WTC11 (cell line): Measurements from ENCODE around the gene FAM32A. TPM values are rescaled to one million over a fixed set of nuclear protein-coding genes. Genes with fewer than 3 reads are reported as not detected.

ENCODE experiments used
- ATAC-seq: fragments of 200-7000 bp; cut with Tn5 transposase; 2 replicates; pipeline ENCODE4 v1.10.0; 2021; ENCODE audit warnings: mild to moderate bottlenecking, moderate library complexity
- CTCF ChIA-PET: fragments of 300-600 bp; sonication (Branson Sonifier 250); formaldehyde crosslinking; loops from one replicate; lab custom pipeline; 2021; ENCODE audit warnings: antibody characterized with exemption; lab: Charles Lee
- POLR2A ChIA-PET: fragments of 350-600 bp; sonication (Branson Sonifier 250); formaldehyde crosslinking; loops from one replicate; lab custom pipeline; 2021; ENCODE audit warnings: antibody characterized with exemption; lab: Charles Lee
- DNase-seq: peaks from one replicate; pipeline ENCODE4 v3.0.0; 2021; ENCODE audit warnings: low spot score
- H3K27ac Mint-ChIP-seq: 2 replicates; pipeline ENCODE4 v1.8.0; 2021; ENCODE audit warnings: mixed read lengths
- H3K27me3 Mint-ChIP-seq: 2 replicates; pipeline ENCODE4 v1.8.0; 2021; ENCODE audit warnings: low read depth, mild to moderate bottlenecking, moderate library complexity, mixed read lengths
- H3K36me3 Mint-ChIP-seq: 2 replicates; pipeline ENCODE4 v1.8.0; 2021; ENCODE audit warnings: mixed read lengths
- H3K4me1 Mint-ChIP-seq: 2 replicates; pipeline ENCODE4 v1.8.0; 2022; ENCODE audit warnings: mixed read lengths
- H3K4me3 Mint-ChIP-seq: 2 replicates; pipeline ENCODE4 v1.8.0; 2021; ENCODE audit warnings: mild to moderate bottlenecking, moderate library complexity, mixed read lengths
- H3K9me3 Mint-ChIP-seq: 2 replicates; pipeline ENCODE4 v1.8.0; 2021; ENCODE audit warnings: mixed read lengths
- CBFB ChIP-seq: sonication (generic); formaldehyde crosslinking; IDR thresholded peaks from 2 replicates; pipeline ENCODE4 v1.8.1; 2022; ENCODE audit warnings: mild to moderate bottlenecking, low read depth, missing genetic modification reagents
- ELF4 ChIP-seq: sonication (generic); formaldehyde crosslinking; IDR thresholded peaks from 2 replicates; pipeline ENCODE4 v1.8.1; 2022; ENCODE audit warnings: low read depth, mild to moderate bottlenecking, moderate library complexity, missing genetic modification reagents
- FOXJ3 ChIP-seq: sonication (generic); formaldehyde crosslinking; IDR thresholded peaks from 2 replicates; pipeline ENCODE4 v1.9.0; 2021; ENCODE audit warnings: missing genetic modification reagents, mild to moderate bottlenecking, borderline replicate concordance
- HMGA2 ChIP-seq: fragments of 250-450 bp; sonication (Bioruptor Pico); IDR thresholded peaks from 2 replicates; pipeline ENCODE4 v1.4.0; 2021; ENCODE audit warnings: mild to moderate bottlenecking, moderate library complexity
- NR1H2 ChIP-seq: sonication (generic); formaldehyde crosslinking; IDR thresholded peaks from 2 replicates; pipeline ENCODE4 v1.9.0; 2021; ENCODE audit warnings: mild to moderate bottlenecking, moderate library complexity, missing genetic modification reagents
- NR2C2 ChIP-seq: sonication (generic); formaldehyde crosslinking; IDR thresholded peaks from 2 replicates; pipeline ENCODE4 v1.8.0; 2022; ENCODE audit warnings: mild to moderate bottlenecking, missing genetic modification reagents
- NR3C1 ChIP-seq: sonication (generic); formaldehyde crosslinking; conservative IDR thresholded peaks from 2 replicates; pipeline ENCODE4 v1.8.1; 2023; ENCODE audit warnings: low read depth, mild to moderate bottlenecking, missing genetic modification reagents
- OVOL2 ChIP-seq: fragments of 250-450 bp; sonication (Bioruptor Pico); IDR thresholded peaks from 2 replicates; pipeline ENCODE4 v1.9.0; 2021; ENCODE audit warnings: mild to moderate bottlenecking, borderline replicate concordance
- RELA ChIP-seq: sonication (generic); formaldehyde crosslinking; IDR thresholded peaks from 2 replicates; pipeline ENCODE4 v1.8.1; 2022; ENCODE audit warnings: missing genetic modification reagents, mild to moderate bottlenecking, borderline replicate concordance
- TCF7 ChIP-seq: sonication (generic); formaldehyde crosslinking; IDR thresholded peaks from 2 replicates; pipeline ENCODE4 v1.8.0; 2022; ENCODE audit warnings: mild to moderate bottlenecking, low read depth, missing genetic modification reagents, moderate library complexity
- ZNF317 ChIP-seq: sonication (generic); formaldehyde crosslinking; IDR thresholded peaks from 2 replicates; pipeline ENCODE4 v1.8.1; 2023; ENCODE audit warnings: low read depth, mild to moderate bottlenecking, moderate library complexity, missing genetic modification reagents, borderline replicate concordance
- ZNF396 ChIP-seq: fragments of 250-450 bp; sonication (Bioruptor Pico); IDR thresholded peaks from 2 replicates; pipeline ENCODE4 v1.8.0; 2021; ENCODE audit warnings: mild to moderate bottlenecking, moderate library complexity, borderline replicate concordance
- ZNF416 ChIP-seq: fragments of 250-450 bp; sonication (Bioruptor Pico); IDR thresholded peaks from 2 replicates; pipeline ENCODE4 v1.9.0; 2021; ENCODE audit warnings: mild to moderate bottlenecking, inconsistent platforms
- total RNA-seq: library from RNA; stranded (reverse); gene quantifications from 3 replicates; pipeline ENCODE4 v1.2.3, GENCODE V29; 2021
- TF ChIP-seq, protein P1 (sequence below): sonication (generic); formaldehyde crosslinking; IDR thresholded peaks from 2 replicates; pipeline ENCODE4 v1.8.1; 2022; ENCODE audit warnings: missing genetic modification reagents, borderline replicate concordance
- TF ChIP-seq, protein P2 (sequence below): sonication (generic); formaldehyde crosslinking; IDR thresholded peaks from 2 replicates; pipeline ENCODE4 v1.8.1; 2023; ENCODE audit warnings: mild to moderate bottlenecking, moderate library complexity, missing genetic modification reagents
- TF ChIP-seq, protein P3 (sequence below): fragments of 250-450 bp; sonication (Bioruptor Pico); IDR thresholded peaks from 2 replicates; pipeline ENCODE4 v2.1.2; 2022; ENCODE audit warnings: mild to moderate bottlenecking, moderate library complexity
- TF ChIP-seq, protein P4 (sequence below): sonication (generic); formaldehyde crosslinking; IDR thresholded peaks from 2 replicates; pipeline ENCODE4 v1.8.1; 2022; ENCODE audit warnings: mild to moderate bottlenecking, moderate library complexity, missing genetic modification reagents
- TF ChIP-seq, protein P5 (sequence below): sonication (generic); formaldehyde crosslinking; IDR thresholded peaks from 2 replicates; pipeline ENCODE4 v1.8.1; 2022; ENCODE audit warnings: mild to moderate bottlenecking, missing genetic modification reagents, moderate library complexity, borderline replicate concordance
- TF ChIP-seq, protein P6 (sequence below): sonication (generic); formaldehyde crosslinking; IDR thresholded peaks from 2 replicates; pipeline ENCODE4 v1.8.0; 2022; ENCODE audit warnings: mild to moderate bottlenecking, missing genetic modification reagents
- TF ChIP-seq, protein P7 (sequence below): sonication (generic); formaldehyde crosslinking; IDR thresholded peaks from 2 replicates; pipeline ENCODE4 v1.8.0; 2023; ENCODE audit warnings: missing genetic modification reagents

The FAM32A gene
- total RNA-seq, 1 experiment from 2014 or later = 62.2 TPM

DNA sequence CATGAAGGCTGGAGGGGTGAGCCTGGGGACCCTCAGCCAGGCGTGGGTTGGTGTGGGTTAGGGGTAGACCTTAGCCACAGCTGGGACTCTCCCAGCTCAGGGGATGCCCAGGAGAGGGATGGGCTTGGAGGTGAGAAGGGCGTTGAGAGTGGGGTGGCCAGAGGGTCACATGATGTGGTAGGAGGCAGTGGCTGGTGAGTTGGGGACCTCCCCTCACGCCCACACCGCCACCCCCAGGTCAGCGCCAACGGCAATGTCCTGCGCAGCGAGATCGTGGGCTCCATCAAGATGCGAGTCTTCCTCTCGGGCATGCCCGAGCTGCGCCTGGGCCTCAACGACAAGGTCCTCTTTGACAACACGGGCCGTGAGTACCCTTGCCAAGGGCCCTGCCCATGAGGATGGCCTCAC, 41.0 kb downstream of the FAM32A start (continued):
- TF ChIP-seq, protein P1, sequence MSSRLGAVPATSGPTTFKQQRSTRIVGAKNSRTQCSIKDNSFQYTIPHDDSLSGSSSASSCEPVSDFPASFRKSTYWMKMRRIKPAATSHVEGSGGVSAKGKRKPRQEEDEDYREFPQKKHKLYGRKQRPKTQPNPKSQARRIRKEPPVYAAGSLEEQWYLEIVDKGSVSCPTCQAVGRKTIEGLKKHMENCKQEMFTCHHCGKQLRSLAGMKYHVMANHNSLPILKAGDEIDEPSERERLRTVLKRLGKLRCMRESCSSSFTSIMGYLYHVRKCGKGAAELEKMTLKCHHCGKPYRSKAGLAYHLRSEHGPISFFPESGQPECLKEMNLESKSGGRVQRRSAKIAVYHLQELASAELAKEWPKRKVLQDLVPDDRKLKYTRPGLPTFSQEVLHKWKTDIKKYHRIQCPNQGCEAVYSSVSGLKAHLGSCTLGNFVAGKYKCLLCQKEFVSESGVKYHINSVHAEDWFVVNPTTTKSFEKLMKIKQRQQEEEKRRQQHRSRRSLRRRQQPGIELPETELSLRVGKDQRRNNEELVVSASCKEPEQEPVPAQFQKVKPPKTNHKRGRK (CRISPR knock-in tag) = no peak
- TF ChIP-seq, protein P2, sequence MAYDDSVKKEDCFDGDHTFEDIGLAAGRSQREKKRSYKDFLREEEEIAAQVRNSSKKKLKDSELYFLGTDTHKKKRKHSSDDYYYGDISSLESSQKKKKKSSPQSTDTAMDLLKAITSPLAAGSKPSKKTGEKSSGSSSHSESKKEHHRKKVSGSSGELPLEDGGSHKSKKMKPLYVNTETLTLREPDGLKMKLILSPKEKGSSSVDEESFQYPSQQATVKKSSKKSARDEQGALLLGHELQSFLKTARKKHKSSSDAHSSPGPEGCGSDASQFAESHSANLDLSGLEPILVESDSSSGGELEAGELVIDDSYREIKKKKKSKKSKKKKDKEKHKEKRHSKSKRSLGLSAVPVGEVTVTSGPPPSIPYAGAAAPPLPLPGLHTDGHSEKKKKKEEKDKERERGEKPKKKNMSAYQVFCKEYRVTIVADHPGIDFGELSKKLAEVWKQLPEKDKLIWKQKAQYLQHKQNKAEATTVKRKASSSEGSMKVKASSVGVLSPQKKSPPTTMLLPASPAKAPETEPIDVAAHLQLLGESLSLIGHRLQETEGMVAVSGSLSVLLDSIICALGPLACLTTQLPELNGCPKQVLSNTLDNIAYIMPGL = no peak
- TF ChIP-seq ZNF317 (no peak), RELA (no peak), HMGA2 (CRISPR knock-in tag) (no peak)

DNA sequence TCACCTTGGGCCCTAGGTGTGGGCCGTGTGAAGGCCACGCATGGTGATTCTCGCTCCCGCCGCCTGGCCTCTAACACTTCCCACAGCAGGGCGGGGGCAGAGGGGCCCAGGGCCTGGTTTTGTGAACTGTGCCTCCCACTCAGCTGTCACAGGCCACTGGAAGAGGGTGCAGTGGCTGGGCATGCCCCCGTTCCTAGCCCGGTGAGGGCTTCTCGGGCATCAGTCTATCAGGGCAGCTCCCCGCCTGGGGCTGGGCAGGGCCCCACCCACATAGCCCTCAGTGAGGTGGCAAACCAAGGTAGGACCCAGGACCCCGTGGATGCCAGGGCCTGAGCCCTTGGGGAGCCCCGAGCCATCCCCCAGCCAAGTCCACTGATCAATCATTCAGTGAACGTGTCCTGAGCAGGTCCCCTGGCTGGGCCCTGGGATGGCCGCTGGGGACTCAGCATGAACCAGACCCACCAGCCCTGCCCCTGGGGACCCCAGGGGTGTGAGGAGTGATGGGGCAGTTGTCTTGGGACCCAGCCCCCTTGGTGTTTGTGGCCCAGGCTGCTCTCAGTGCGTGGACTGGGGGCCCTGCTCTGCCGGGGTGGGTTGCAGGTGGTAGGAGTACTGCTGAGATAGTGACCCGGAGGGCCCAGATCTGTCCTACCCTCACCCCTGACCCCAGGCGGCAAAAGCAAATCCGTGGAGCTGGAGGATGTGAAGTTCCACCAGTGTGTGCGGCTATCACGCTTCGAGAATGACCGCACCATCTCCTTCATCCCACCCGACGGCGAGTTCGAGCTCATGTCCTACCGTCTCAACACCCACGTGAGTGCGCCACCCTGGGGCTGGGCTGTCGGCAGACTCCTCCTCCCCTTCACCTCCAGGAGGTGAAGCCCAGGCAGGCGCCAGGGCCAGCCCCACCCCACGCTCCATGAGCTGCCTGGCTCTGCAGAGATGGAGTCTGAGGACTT, 41.9 kb downstream of the FAM32A start:
- CTCF ChIA-PET = interaction anchor here (1.9 kb wide), 1 partner anchor 156 kb away, joined by 5 read pairs; no protein-coding TSS in a partner anchor
- Mint-ChIP-seq H3K9me3 (no peaks in the 10 kb centered on the region), H3K36me3 (peaks cover 11% of the 10 kb centered on the region), H3K27ac (no peak overlapping the region), H3K27me3 (no peaks in the 10 kb centered on the region), H3K4me3 (no peak overlapping the region), H3K4me1 (no peaks in the 10 kb centered on the region)
- no peak for TF ChIP-seq ZNF317
- TF ChIP-seq CBFB = no peak
- no peak for TF ChIP-seq NR2C2 (CRISPR knock-in tag)
- no peak for TF ChIP-seq FOXJ3 (CRISPR knock-in tag)
- TF ChIP-seq ZNF396 (CRISPR knock-in tag) = no peak
- no peak for TF ChIP-seq ELF4 (CRISPR knock-in tag)
- TF ChIP-seq, protein P3, sequence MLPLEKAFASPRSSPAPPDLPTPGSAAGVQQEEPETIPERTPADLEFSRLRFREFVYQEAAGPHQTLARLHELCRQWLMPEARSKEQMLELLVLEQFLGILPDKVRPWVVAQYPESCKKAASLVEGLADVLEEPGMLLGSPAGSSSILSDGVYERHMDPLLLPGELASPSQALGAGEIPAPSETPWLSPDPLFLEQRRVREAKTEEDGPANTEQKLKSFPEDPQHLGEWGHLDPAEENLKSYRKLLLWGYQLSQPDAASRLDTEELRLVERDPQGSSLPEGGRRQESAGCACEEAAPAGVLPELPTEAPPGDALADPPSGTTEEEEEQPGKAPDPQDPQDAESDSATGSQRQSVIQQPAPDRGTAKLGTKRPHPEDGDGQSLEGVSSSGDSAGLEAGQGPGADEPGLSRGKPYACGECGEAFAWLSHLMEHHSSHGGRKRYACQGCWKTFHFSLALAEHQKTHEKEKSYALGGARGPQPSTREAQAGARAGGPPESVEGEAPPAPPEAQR (CRISPR knock-in tag) = no peak
- TF ChIP-seq, protein P4, sequence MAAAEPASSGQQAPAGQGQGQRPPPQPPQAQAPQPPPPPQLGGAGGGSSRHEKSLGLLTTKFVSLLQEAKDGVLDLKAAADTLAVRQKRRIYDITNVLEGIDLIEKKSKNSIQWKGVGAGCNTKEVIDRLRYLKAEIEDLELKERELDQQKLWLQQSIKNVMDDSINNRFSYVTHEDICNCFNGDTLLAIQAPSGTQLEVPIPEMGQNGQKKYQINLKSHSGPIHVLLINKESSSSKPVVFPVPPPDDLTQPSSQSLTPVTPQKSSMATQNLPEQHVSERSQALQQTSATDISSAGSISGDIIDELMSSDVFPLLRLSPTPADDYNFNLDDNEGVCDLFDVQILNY = no peak
- DNase-seq (no peak), ATAC-seq (no peak)
- POLR2A ChIA-PET = interaction anchor here (0.7 kb wide), 1 partner anchor 818 kb away, joined by 3 read pairs; no protein-coding TSS in a partner anchor

DNA sequence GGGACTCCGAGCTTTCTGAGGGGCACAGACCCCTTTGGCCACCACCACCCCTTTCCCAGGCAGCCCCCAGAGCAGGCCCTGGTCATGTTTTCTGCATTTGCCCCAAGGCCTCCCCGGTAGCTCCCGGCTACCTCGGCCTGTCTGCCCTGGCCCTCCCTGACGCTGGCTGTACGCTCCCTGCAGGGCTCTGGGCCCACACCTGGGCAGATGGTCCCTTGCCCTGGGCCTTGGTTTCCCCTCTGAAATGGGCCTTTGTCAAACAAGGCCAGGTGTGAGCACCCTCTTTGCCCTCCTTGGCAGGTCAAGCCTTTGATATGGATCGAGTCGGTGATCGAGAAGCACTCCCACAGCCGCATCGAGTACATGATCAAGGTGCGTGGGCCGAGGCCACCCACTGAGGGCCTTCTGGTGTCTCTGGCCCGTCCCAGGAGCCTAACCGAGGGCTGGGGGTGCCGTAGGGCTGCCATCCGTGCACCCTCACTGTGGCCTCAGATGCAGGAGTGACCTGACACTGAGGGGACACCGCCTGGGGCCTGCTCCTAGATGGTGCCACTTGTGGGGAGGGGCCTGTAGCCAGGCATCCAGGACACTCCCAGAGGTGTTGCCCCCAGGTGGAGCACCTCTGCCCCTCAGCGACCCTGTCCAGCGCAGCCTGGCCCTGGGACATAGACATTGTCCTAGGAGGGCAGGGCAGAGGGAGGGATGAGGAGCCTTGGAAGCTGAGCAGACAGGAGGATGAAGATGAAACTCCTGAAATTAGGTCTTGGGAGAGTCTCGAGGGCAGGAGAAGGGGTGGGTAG, 42.8 kb downstream of the FAM32A start:
- H3K27ac Mint-ChIP-seq = no peak overlapping the region
- POLR2A ChIA-PET = no interaction called here
- no peaks in the 10 kb centered on the region; the same call in 1 of the 2 replicates for H3K27me3 Mint-ChIP-seq
- peaks cover 4% of the 10 kb centered on the region; the same call in 1 of the 2 replicates for H3K36me3 Mint-ChIP-seq
- no peaks in the 10 kb centered on the region for H3K9me3 Mint-ChIP-seq
- no peaks in the 10 kb centered on the region for H3K4me1 Mint-ChIP-seq
- no peak overlapping the region for H3K4me3 Mint-ChIP-seq
- CTCF ChIA-PET = no interaction called here
- ATAC-seq = no peak
- DNase-seq = no peak
- no peak for TF ChIP-seq NR1H2 (CRISPR knock-in tag)
- TF ChIP-seq NR2C2 (CRISPR knock-in tag) = no peak
- TF ChIP-seq, protein P5, sequence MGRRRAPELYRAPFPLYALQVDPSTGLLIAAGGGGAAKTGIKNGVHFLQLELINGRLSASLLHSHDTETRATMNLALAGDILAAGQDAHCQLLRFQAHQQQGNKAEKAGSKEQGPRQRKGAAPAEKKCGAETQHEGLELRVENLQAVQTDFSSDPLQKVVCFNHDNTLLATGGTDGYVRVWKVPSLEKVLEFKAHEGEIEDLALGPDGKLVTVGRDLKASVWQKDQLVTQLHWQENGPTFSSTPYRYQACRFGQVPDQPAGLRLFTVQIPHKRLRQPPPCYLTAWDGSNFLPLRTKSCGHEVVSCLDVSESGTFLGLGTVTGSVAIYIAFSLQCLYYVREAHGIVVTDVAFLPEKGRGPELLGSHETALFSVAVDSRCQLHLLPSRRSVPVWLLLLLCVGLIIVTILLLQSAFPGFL (CRISPR knock-in tag) = no peak
- TF ChIP-seq, protein P6, sequence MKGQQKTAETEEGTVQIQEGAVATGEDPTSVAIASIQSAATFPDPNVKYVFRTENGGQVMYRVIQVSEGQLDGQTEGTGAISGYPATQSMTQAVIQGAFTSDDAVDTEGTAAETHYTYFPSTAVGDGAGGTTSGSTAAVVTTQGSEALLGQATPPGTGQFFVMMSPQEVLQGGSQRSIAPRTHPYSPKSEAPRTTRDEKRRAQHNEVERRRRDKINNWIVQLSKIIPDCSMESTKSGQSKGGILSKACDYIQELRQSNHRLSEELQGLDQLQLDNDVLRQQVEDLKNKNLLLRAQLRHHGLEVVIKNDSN (CRISPR knock-in tag) = no peak
- TF ChIP-seq OVOL2 (CRISPR knock-in tag) = no peak
- no peak for TF ChIP-seq TCF7 (CRISPR knock-in tag)
- no peak for TF ChIP-seq NR3C1 (CRISPR knock-in tag)
- TF ChIP-seq ZNF416 = no peak
- TF ChIP-seq, protein P7, sequence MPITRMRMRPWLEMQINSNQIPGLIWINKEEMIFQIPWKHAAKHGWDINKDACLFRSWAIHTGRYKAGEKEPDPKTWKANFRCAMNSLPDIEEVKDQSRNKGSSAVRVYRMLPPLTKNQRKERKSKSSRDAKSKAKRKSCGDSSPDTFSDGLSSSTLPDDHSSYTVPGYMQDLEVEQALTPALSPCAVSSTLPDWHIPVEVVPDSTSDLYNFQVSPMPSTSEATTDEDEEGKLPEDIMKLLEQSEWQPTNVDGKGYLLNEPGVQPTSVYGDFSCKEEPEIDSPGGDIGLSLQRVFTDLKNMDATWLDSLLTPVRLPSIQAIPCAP = no peak
